Upper lobe of left lung (tissue), 6 donors: Measurements from ENCODE around the gene AQP11. TPM values are rescaled to one million over a fixed set of nuclear protein-coding genes. Genes with fewer than 3 reads are reported as not detected.

Experiments
- ATAC-seq, 2 donors: fragments of 200-7000 bp; cut with Tn5 transposase; one replicate each; pipeline ENCODE4 v1.9.1; 2022; ENCODE audit warnings: mild to moderate bottlenecking in 2 of 2, moderate library complexity in 2 of 2; ENCODE audit not compliant: low FRiP score in 2 of 2
- DNase-seq, 2 donors: peaks; one replicate each; pipeline ENCODE4 v3.0.0-alpha.2; 2019 to 2020
- H3K27ac ChIP-seq, 4 donors: fragments of 200-600 bp; sonication (generic); one replicate each; pipeline ENCODE4 v1.5.1; 2016 to 2019
- H3K27me3 ChIP-seq, 4 donors: fragments of 200-600 bp; sonication (generic); one replicate each; pipeline ENCODE4 v1.5.1; 2017 to 2019
- H3K36me3 ChIP-seq, 4 donors: fragments of 200-600 bp; sonication (generic); one replicate each; pipeline ENCODE4 v1.5.1; 2016 to 2019
- H3K4me1 ChIP-seq, 4 donors: fragments of 200-600 bp; sonication (generic); one replicate each; pipeline ENCODE4 v1.5.1; 2018 to 2019
- H3K4me3 ChIP-seq, 4 donors: fragments of 200-600 bp; sonication (generic); one replicate each; pipeline ENCODE4 v1.5.1; 2017 to 2019; ENCODE audit warnings: mild to moderate bottlenecking in 2 of 4, moderate library complexity in 1 of 4
- H3K9me3 ChIP-seq, 4 donors: fragments of 200-600 bp; sonication (generic); one replicate each; pipeline ENCODE4 v1.5.1; 2018 to 2019
- CTCF ChIP-seq, 6 experiments: fragments of 450-650 bp in 4 of 6; fragments of 200-600 bp in 2 of 6; sonication (generic) in 2 of 6; IDR thresholded peaks; one replicate each; pipeline ENCODE4 v1.5.1; 2016 to 2019; ENCODE audit warnings: antibody characterized with exemption in 6 of 6
- EP300 ChIP-seq, 4 donors: sonication (generic); formaldehyde crosslinking; IDR thresholded peaks; one replicate each; pipeline ENCODE4 v1.5.1; 2017; ENCODE audit warnings: antibody characterized with exemption in 4 of 4, control low read depth in 2 of 4
- POLR2A ChIP-seq, 4 donors: fragments of 450-650 bp; IDR thresholded peaks; one replicate each; pipeline ENCODE4 v1.5.1; 2016 to 2017; ENCODE audit warnings: antibody characterized with exemption in 4 of 4, mild to moderate bottlenecking in 2 of 4
- POLR2AphosphoS5 ChIP-seq, 2 donors: sonication (generic); formaldehyde crosslinking; IDR thresholded peaks; one replicate each; pipeline ENCODE4 v1.5.1; 2017; ENCODE audit warnings: antibody characterized with exemption in 2 of 2
- WGBS, 2 donors: methylation state at CpG; one replicate each; pipeline ENCODE4 v1.1.5; 2017 to 2018; 5-methylcytosine and 5-hydroxymethylcytosine counted together
- total RNA-seq, 6 donors: library from RNA; depleted of rRNA in 4 of 6; stranded (reverse); fragments of >200 nt in 4 of 6; gene quantifications; one replicate each; pipeline versions ENCODE4 v1.1.0 to v1.2.1, GENCODE V29; 2016 to 2021
- donor health status: DM: no; HTN: no; CAD: no; lungs with moderate emphysema.
- donor health status: DM: no; HTN: yes; CAD: no; lungs with severe emphysema.

The AQP11 gene
- total RNA-seq, 6 donors from 2014 or later = 0.49 to 0.91 (median 0.60) TPM; not detected in 2

GRCh38 chr11:77592727-77593126 lies 3.0 kb downstream of the AQP11 start:
- H3K27ac ChIP-seq = no peak overlapping the region
- H3K27me3 ChIP-seq = no peaks in the 10 kb centered on the region
- H3K36me3 ChIP-seq = no peaks in the 10 kb centered on the region
- no peak for ATAC-seq
- 74 to 79% methylated on average over 2 of the region's 2 CpGs for WGBS, 2 donors
- H3K4me3 ChIP-seq = no peak overlapping the region
- peaks cover 10 to 21% (median 14%) of the 10 kb centered on the region in 4 donors for H3K4me1 ChIP-seq
- no peak for TF ChIP-seq POLR2A (IDR thresholded peaks at IDR 0.05)
- TF ChIP-seq CTCF (IDR thresholded peaks at IDR 0.05) = no peak
- TF ChIP-seq EP300 (IDR thresholded peaks at IDR 0.05) = no peak
- TF ChIP-seq POLR2AphosphoS5 (IDR thresholded peaks at IDR 0.05) = no peak
- DNase-seq = no peak
- no peaks in the 10 kb centered on the region for H3K9me3 ChIP-seq

DNA sequence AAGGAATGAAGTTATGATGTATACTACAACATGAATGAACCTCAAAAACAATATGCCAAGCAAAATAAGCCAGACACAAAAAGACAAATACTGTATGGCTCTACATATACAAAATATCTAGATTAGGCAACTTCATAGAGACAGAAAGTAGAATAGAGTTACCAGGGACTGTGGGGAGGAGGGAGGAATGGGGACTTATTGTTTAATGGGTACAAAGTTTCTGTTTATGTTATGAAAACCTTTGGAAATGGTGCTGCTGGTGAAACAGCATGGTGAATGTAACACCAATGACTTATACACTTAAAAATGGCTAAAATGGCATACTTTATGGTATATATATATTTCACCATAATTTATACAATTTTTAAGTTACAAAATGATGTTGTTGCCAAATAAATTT lies 4.1 kb downstream of the AQP11 start:
- Histone ChIP-seq H3K4me3 (no peak overlapping the region), H3K9me3 (no peaks in the 10 kb centered on the region), H3K27ac (no peak overlapping the region), H3K4me1 (peaks cover 5 to 16% (median 11%) of the 10 kb centered on the region in 4 donors), H3K27me3 (no peaks in the 10 kb centered on the region), H3K36me3 (no peaks in the 10 kb centered on the region)
- TF ChIP-seq CTCF (IDR thresholded peaks at IDR 0.05) (no peak), EP300 (IDR thresholded peaks at IDR 0.05) (no peak)
- ATAC-seq (no peak), DNase-seq (no peak)

- Histone ChIP-seq H3K4me3 (no peak overlapping the region), H3K9me3 (no peaks in the 10 kb centered on the region), H3K27ac (no peak overlapping the region), H3K27me3 (no peaks in the 10 kb centered on the region), H3K4me1 (no peaks in the 10 kb centered on the region), H3K36me3 (no peaks in the 10 kb centered on the region)
- 93 to 94% methylated on average over 2 of the region's 2 CpGs for WGBS, 2 donors
- no peak for TF ChIP-seq CTCF (IDR thresholded peaks at IDR 0.05)
- no peak for TF ChIP-seq POLR2AphosphoS5 (IDR thresholded peaks at IDR 0.05)
- no peak for TF ChIP-seq EP300 (IDR thresholded peaks at IDR 0.05)
- no peak for TF ChIP-seq POLR2A (IDR thresholded peaks at IDR 0.05)
- no peak for ATAC-seq
- no peak for DNase-seq
These were observed 6.9 kb downstream of the AQP11 start for GRCh38 chr11:77596626-77597025.

GRCh38 chr11:77598195-77598594 lies 8.4 kb downstream of the AQP11 start:
- TF ChIP-seq EP300 (IDR thresholded peaks at IDR 0.05) (no peak), POLR2AphosphoS5 (IDR thresholded peaks at IDR 0.05) (no peak), CTCF (IDR thresholded peaks at IDR 0.05) (no peak), POLR2A (IDR thresholded peaks at IDR 0.05) (no peak)
- no peaks in the 10 kb centered on the region for H3K27me3 ChIP-seq
- H3K27ac ChIP-seq = no peak overlapping the region
- WGBS, 2 donors = 93 to 97% methylated on average over 2 of the region's 2 CpGs
- DNase-seq (no peak), ATAC-seq (no peak)
- H3K36me3 ChIP-seq = no peaks in the 10 kb centered on the region
- H3K4me3 ChIP-seq = no peak overlapping the region
- H3K9me3 ChIP-seq = no peaks in the 10 kb centered on the region
- no peaks in the 10 kb centered on the region for H3K4me1 ChIP-seq

DNA sequence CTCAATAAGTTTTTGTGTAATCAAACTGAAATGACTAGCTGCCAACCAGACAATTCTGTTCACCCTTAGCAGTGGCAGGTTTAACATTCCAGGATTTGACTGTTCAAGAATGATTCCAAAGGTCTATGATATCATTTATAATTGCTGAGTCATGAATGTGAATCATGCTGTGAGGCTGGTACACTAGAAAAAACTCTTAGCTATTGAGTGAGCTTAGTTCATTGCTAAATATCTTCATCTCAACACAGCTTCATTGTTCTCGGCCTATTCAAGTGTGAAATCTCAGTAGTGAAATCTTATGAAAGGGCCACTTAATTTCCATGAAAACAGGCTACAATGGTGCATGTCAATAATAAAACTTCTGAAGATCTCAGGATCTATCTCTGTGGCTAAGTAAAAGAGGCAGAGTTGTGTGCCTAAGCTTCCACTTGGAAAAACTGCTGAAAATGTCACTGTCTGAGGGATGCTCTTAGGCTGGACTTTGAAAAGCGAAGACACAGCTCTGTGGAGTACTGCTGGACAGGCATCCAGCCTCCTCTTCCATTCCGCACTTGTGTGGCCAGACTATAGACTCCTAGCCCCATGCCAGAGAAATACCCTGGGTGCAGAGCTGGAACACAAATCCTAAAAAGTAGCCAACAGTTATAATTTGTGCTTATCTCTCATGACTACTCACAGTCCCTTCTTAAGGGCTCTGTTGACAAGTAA lies 12.8 kb downstream of the AQP11 start:
- no peaks in the 10 kb centered on the region for H3K9me3 ChIP-seq
- H3K27me3 ChIP-seq = no peaks in the 10 kb centered on the region
- H3K4me1 ChIP-seq = no peaks in the 10 kb centered on the region
- no peak overlapping the region for H3K4me3 ChIP-seq
- no peak overlapping the region for H3K27ac ChIP-seq
- DNase-seq (no peak), ATAC-seq (peak in 1 of 2 donors; percentile 36)
- no peak for TF ChIP-seq POLR2AphosphoS5 (IDR thresholded peaks at IDR 0.05)
- H3K36me3 ChIP-seq = peaks cover 0 to 9% (median 4%) of the 10 kb centered on the region in 4 donors
- WGBS, 2 donors = 90 to 91% methylated on average over 3 of the region's 3 CpGs
